ENCODE results near the gene ATP4B.

Gene ATP4B

GRCh38 chr13:113605461-113605860 lies 52.5 kb downstream of the ATP4B start:
- FAIRE-seq: no peak

- no peak for FAIRE-seq
Observed at GRCh38 chr13:113604186-113604585, 53.8 kb downstream of the ATP4B start.

DNA sequence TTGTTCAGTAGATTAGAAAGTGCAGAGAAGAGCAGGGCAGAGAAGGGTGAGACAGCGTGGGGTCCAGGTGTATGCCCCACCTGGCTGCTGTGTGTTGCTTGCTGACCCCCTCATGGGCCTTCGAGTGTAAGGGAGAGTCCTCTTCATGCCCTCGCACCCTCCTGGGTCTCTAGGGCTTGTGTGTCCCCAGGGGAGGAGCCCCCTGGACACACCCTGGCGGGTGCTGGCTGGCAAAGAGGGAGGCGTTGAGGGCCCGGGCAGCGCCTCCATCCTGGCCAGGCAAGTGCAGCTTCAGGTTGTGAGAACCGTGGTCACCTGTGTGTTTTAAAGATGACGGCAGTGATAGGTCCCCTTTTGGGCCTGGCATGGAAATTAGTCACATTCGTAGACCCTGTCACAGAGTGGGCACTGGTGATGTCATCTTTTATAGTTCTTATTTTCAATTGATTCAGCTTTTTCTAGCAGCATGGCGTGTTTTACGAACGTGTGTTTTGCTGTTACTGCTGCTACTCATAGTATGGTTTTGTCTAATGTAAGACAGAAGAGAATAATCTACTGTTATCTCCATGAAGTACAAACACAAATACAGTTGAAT lies 54.8 kb downstream of the ATP4B start:
- no peak for FAIRE-seq

GRCh38 chr13:113602291-113602988 lies 55.6 kb downstream of the ATP4B start:
- no peak for FAIRE-seq

- FAIRE-seq: no peak
Observed at GRCh38 chr13:113601166-113602070, 56.6 kb downstream of the ATP4B start.

- no peak for FAIRE-seq
Observed at GRCh38 chr13:113599391-113599790, 58.6 kb downstream of the ATP4B start.

Measured in G401.6 (cell line).